Adipose tissue (tissue), 3 donors: ENCODE measurements around the gene TMEM238. TPM values are rescaled to one million over a fixed set of nuclear protein-coding genes. Genes with fewer than 3 reads are reported as not detected.

Source experiments
- H3K27ac ChIP-seq: one replicate; pipeline ENCODE4 v1.5.1; 2013; ENCODE audit warnings: low read depth, low read length
- WGBS, 3 donors: extraction: QIAGEN DNeasy Blood & Tissue Kit; methylation state at CpG; one replicate each; pipeline ENCODE4 v1.1.7; 2013; 5-methylcytosine and 5-hydroxymethylcytosine counted together
- polyA plus RNA-seq, 3 donors: library from polyadenylated mRNA; stranded (reverse); fragments of 200-250 nt; gene quantifications; one replicate each; pipeline ENCODE4 v1.2.3, GENCODE V29; 2013
- donor health status: healthy with polysubstance abuse.
- donor health status: Bipolar disorder and iron deficiency.
- donor health status: healthy.

Gene TMEM238
- polyA plus RNA-seq, 3 donors: 0.16 to 0.90 TPM; not detected in 1

DNA sequence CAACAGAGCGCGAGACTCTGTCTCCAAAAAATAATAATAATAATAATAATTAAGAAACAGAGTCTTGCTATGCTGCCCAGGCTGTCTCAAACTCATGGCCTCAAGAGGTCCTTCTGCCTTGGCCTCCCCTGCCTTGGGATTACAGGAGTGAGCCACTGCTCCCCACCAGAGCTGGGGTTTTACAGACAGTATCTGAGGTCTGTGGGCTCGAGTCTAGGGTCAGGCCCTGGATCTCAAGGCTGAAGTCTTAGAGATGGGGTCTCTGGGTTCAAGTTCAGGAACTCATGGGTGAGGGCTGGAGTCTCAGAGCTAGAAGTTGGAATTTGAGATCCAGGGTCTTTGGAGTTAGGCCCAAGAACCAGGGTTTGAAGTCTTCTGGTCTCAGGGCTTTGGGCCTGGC, 17.3 kb downstream of the TMEM238 start:
- H3K27ac ChIP-seq: no peak overlapping the region
- 65 to 84% (median 82%) methylated on average over 3 of the region's 3 CpGs for WGBS, 3 donors

DNA sequence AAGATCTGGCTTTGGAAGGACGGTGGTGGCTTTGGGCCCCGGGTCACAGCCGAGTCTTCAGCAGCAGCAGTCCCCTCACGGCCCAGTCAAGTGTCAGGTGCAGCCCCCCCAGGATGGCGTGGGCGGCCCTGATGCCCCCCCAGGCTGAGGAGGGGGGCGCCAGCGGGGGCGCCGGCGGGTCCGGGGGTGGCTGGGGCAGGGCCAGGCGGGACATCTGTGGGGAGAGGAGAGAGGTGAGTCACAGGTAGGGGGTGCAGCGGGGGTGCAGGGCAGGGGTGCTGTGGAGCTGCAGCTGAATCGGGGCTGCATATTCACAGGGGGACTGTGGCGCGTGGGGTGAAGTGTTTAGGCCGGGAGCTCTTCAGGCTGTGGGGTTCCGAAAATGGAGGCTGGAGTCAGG, 18.1 kb downstream of the TMEM238 start:
- H3K27ac ChIP-seq: no peak overlapping the region
- 69 to 78% (median 75%) methylated on average over 19 of the region's 19 CpGs for WGBS, 3 donors

DNA sequence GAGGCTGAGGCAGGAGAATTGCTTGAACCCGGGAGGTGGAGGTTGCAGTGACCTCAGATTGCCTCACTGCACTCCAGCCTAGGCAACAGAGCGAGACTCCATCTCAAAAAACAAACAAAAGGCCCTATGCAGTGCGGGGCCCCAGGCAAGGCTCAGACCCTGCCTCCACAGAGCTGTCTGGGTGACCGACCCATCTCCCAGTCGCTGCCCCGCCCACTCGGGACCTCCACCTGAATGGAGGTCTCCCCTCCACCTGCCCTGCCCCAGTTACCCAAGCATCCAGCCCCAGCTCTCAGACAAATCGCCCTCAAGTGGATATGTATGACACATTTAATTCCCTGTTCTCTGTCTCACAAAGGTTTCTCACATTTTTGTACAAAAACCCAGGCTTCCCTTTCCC, 18.8 kb downstream of the TMEM238 start:
- 77 to 90% (median 87%) methylated on average over 8 of the region's 8 CpGs for WGBS, 3 donors
- no peak overlapping the region for H3K27ac ChIP-seq

DNA sequence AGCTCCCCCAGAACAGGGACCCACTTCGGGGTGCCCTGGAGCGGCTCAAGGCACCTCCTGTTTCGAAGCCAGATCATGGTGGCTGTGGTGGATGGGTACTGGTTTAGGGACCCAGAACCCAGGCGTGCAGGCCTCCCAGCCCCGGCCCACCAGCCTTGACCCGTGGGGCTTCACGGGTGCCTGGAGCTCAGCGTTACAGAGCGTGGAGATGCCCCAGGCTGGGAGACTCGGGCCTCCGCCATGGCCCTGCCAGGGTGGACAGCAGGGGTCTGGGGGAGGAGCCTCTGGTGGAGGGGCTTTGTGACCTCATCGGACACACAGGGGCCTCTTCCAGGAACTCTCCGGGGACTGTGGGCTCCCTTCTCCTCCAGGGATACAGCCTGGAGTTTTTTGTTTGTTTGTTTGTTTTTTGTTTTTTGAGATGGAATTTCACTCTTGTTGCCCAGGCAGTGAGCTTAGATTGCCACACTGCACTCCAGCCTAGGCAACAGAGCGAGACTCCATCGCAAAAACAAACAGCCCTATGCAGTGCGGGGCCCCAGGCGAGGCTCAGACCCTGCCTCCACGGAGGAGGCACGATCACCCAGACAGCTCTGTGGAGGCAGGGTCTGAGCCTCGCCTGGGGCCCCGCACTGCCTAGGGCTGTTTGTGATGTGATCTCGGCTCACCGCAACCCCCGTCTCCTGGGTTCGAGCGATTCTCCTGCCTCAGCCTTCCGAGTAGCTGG, 20.9 kb downstream of the TMEM238 start, which contains the start of gene GARIN5B:
Gene GARIN5B, minus strand, starts transcription at position 271 of the 727 bp plus-strand sequence. Its CDS starts 194 bp downstream, at position 77.
- no peak within 1 kb of the TSS for H3K27ac ChIP-seq
- 77 to 85% (median 84%) methylated on average over 26 to 27 of the region's 27 CpGs for WGBS, 3 donors

DNA sequence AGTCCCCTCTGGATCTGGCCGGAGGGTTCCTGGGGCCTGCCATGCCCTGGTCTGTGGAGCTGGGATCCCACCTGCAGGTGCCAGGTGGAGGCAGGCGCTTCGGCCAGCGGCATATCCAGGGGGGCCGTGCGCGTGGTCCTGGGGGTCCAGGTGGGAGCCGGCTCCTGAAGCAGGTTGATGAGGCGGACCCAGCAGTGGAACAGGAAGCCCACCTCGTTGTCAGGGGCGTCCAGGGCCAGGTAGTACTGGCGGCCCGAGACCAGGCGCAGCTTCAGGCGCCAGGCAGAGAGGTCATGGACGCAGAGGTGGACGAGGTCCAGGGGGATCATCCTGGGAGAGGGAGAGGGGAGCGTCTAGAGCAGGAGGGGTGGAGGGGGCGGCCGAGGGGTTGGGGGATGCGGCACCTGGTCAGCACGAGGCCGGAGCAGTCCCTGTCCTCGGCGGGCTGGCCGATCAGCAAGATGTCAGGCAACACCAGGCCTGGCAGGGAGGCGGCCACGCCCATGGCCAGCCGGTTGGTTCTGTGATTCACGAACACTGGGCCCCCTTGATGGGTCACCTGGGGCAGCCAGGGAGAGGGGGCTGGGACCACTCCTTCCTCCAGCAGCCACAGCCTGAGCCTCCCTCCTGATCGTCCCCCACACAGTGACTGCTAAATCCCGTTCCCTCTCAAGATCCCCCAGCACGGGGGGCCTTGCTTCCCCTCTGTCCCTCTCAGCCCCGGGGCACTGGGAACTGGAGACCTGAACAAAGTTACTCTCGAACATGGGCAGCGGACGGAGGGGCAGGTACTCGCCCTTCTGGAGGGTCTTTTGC, 21.7 kb downstream of the TMEM238 start:
- 66 to 83% (median 75%) methylated on average over 37 to 38 of the region's 38 CpGs for whole genome bisulfite sequencing, 3 donors
- no peak overlapping the region for H3K27ac ChIP-seq

DNA sequence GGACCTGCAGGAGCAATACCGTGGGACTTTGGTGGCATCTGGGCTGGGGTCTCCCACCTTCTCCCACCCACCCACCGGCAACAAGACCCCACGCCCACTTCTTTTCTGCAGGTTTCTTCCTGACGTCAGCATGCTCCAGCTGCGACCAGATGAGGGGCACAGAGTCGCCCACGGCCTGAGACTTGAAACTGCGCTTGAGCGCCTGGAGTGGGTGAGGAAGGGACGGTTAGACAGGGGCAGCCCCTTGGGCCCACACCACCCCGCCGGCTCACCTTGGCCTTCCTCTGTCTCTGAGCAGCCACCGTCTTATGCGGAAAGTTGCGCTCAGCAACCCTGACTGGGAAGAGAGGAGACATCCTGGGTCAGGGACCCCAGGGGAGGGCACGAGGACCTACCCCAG, 23.2 kb downstream of the TMEM238 start:
- no peak overlapping the region for H3K27ac ChIP-seq
- 87 to 94% (median 93%) methylated on average over 16 of the region's 16 CpGs for WGBS, 3 donors

DNA sequence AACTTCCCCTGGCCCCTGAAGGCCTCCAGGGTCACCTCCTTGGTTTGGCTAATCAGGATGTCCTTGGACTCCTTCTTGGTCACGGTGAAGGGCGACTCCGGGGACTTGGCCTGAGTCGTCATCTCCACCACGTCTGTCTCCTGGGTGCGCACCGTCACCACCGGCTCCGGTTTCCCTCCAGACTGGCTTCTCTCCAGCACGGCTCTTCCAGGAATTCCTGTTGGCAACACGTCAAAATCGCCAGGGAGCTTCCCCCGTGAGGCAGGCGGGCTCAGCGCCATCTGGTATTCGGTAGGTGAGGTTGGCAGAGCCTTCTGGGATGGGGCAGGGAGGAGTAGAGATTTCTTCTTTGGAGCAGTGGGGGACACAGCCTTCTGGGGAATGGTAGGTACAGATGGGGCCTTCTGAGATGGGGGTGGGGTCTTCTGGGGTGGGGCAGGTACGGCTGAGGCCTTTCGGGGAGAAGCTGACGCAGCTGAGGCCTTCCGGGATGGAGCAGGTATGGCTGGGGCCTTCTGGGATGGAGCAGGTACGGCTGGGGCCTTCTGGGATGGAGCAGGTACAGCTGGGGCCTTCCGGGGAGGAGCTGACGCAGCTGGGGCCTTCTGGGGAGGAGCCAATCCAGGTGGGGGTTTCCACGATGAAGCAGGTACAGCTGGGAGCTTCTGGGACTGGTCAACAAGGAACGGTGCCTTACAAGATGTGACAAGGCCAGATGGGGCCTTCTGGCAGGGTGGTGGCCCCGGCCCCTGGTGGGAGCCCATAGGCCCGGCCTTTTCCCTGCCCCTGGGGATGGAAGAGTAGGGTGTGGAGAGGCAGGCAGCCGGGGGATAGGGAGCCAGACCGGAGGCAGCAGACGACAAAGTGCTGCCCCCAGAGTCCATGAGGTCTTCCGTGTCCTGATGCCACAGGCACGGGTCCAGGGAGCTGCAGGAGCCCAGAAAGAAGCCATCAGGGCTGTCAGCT, 24.9 kb downstream of the TMEM238 start:
- WGBS, 3 donors: 68 to 71% (median 70%) methylated on average over 32 of the region's 32 CpGs

DNA sequence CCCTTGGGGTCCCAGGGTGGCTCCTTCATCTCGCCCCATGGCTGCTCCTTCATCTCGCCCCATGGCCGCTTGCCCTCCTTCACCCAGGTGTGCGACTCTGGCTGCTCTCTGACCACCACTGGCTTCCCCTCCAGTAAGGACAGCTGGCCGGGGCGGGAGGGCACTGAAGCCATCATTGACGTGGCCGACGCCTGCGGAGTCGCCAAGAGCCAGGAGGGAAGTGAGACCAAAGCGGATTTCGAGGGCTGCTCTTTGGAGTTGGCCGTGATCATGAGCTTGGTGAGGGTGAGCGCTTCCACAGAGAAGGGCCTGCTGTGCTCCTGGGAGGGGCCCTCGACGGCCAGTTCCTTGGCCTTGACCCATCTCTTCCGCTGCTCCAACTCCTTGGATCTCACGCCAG, 25.6 kb downstream of the TMEM238 start:
- WGBS, 3 donors: 73 to 86% (median 77%) methylated on average over 15 to 19 of the region's 19 CpGs
- no peak overlapping the region for H3K27ac ChIP-seq

More for the DNA sequence above, 24.9 kb downstream of the TMEM238 start:
- no peak overlapping the region for H3K27ac ChIP-seq

DNA sequence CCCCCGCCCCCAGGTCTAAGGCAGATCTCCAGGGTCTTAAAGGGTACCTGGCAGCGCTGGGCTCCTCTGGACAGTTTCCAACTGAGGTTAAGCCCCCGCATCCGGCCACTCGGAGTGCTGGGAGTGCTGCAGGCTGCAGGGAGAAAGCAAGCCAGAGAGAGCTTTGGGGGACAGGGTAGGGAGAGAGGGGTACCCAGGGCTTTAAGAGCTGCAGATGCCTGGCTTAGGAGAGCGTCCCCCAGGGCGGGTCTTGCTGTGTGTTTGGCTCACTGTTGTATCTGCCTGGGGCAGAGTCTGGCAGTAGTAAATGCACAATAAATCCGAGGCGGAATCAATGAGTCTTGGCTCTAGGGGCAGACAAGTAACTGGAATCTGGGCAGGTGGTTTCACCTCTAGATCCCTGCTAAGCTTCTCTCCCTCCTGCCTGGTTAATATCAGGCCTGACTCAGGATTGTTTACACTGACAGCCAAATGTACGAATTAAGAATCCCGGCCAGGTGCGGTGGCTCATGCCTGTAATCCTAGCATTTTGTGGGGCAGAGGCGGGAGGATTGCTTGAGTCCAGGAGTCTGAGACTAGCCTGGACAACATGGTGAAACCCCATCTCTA, 28.8 kb downstream of the TMEM238 start:
- H3K27ac ChIP-seq: no peak overlapping the region
- WGBS, 3 donors: 22 to 37% (median 31%) methylated on average over 12 of the region's 13 CpGs

DNA sequence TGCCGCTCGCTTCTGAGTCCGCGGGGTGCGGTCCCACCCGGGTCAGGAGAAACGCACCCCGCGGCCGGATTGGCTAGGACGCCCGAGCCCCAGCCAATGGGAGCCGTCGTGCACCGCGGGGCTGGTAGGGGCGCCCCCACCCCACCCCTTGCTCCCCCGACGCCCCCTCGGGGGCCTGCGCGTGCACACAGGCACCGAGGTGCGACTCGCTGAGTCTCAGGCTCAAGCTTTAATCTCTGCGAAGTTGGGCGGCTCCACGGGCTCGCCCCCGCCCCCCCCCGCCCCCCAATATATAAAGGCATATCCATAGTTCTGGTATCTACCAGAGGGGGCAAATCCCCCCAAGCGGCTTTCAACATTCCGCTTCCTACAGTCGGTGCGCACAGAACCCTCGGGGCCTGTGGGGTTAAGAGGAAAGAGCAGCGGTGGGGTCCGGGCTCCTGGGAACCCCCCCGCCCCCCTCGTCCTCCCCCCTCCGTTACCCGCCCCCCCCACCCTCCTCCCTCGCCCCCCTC, 29.3 kb downstream of the TMEM238 start, which contains the start of gene COX6B2:
Gene COX6B2, minus strand, starts transcription at position 22 of the 515 bp plus-strand sequence. CDS start 198 bp downstream, outside the sequence.
- WGBS, 3 donors: 1 to 3% (median 1%) methylated on average over 36 to 41 of the region's 43 CpGs
- H3K27ac ChIP-seq: no peak within 1 kb of the TSS

DNA sequence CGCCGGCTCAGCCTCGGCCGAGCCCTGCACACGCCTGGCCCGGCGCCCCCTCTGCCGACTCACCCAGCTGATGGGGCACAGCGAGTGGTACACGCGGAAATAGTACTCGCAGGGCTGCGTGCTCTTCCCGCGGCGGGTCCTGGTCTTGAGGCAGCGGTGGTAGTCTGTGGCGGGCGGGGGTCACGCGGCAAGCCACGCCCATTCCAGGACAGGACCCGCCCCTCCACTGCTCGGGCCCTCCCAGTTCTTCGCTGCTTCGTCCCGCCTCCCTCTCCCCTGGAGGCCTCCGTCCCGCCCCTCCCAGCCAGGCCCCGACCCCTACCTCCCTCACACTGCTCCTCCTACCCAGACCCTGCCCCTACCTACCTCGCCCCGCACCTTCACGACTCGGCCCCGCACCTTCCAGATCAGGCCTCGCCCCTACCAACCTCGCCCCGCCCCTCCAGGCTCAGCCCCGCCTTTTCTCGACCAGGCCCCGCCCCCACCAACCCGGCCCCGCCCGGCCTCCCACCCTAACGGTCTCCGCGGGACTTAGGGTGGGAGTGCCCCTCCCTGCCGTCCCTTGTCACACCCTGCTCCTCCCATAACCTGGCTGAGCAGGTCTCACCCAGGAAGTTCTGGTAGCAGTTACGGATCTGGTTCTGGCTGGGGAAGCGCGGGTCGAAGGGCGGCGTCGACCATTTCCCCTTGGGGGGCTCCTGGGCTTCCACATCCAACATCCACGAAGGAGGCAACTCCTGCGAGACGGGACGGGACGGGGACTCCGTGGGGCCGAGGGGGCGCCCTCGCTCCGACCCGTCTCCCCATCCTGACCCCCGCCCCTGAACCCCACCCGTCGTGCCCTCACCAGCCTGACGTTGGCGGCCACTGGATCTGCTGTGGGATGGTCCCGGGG, 30.0 kb downstream of the TMEM238 start:
- 1 to 2% (median 1%) methylated on average over 58 to 72 of the region's 72 CpGs for WGBS, 3 donors
- H3K27ac ChIP-seq: no peak overlapping the region

DNA sequence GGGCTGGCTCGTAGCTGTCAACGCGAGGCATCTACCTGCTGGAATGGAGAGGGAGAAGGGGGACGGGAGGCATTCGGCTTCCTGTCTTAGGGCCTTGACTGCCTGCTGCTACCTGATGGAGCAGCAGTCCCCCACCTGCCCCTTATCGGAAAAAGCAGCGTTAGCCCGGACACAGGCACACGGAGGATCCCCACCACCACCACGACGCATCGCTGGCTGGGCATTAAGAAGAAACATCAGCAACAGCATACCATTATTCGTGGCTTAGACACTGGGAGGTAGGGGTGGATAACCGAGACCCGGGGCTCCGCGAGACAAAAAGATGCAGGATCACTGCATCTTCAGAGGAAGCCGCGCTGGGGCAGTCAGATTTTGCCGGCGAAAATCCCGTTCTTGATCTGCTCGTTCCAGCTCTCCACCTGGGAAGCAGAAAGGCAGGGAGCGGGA, 30.7 kb downstream of the TMEM238 start:
- 3 to 7% (median 3%) methylated on average over 23 to 24 of the region's 24 CpGs for WGBS, 3 donors
- no peak overlapping the region for H3K27ac ChIP-seq

DNA sequence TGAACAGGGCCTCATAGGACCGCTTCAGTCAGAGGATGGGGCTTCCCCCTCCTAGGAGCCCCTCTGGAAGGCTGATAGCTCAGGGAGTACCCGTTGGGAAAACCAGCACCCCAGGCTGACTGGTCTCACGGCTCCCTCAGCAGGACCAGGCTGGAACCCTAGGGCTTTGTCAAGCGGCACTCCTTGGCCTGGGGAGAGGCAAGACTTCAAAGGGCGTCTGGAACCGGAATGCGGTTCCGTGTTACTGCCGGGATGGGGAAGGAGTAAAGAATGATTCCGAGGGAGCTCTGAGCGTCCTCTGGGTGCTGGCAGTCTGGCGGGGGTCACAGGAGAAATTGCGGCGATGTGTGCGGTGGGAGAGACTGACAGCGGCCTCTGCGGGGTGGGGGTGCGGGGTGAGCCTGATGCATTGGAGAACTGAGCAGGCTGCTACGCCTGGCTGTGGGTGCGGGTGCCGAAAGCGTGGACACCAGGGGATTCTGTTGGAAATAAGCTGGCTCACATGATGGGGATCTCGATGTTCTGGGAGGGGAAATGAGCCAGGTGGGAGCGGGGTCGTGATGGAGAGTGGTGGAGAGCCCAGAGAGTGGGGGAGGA, 31.4 kb downstream of the TMEM238 start:
- H3K27ac ChIP-seq: no peak overlapping the region
- 48 to 66% (median 65%) methylated on average over 25 of the region's 25 CpGs for WGBS, 3 donors

DNA sequence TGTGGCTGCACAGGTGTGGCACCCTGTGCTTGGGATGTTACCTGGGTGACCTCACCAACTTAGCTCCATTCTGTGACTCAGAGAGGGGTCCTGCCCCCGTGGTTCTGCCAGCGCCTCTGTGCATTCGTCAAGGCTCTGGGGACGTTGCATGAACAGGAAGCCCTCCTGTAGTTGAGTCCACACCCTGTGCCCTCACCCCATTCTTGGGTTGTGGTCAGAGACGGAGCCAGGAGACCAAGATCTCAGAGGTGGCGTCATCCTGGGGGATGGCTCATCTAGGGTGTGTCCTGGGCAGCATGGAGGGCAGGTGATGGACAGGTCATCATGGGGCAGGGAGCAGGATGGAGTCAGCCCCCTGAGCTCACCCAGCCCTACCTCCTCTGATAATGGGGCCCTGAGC, 32.1 kb downstream of the TMEM238 start:
- no peak overlapping the region for H3K27ac ChIP-seq
- WGBS, 3 donors: 55 to 73% (median 60%) methylated on average over 6 of the region's 6 CpGs

DNA sequence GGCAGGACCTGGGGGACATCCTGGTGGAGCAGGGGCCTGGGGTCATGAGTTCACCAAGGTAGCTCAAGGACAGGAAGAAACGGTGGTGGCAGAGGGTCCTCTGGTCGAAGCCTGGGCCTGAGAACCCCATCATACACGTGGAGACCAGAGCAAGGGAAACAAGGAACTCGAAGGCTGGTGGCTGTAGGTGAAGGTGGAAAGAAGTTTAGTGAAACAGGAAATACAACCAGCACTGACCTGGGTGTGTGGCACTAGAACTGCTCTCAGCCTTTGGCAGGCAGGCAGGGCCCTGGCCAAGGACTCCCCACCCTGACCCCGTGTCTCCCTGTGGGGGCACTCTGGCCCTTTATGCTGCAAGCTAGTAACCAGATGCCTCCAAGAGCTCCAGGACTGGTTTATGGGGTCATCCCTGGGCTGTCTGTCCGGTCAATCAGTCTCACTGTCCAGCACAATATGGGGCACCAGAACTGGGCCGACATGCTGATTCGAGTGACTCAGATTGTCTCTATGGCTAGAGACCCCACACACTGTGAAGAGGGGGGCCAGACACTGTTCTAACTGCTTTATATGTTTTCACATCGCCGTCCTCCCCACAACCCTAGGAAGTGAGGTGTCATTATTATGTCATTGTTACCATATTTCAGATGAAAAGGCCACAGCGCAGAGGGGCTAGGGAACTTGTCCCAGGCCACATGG, 33.3 kb downstream of the TMEM238 start:
- no peak overlapping the region for H3K27ac ChIP-seq
- 64 to 72% (median 67%) methylated on average over 11 of the region's 11 CpGs for WGBS, 3 donors
